ENCODE measurements around the gene STAT5A. TPM values are rescaled to one million over a fixed set of nuclear protein-coding genes. Genes with fewer than 3 reads are reported as not detected.
"Not testable (repeated sequence)": the region's sequence is repeated elsewhere in the genome, so short reads cannot be mapped to it uniquely, and the experiment has no call there.

The STAT5A gene
- 42.0 TPM for total RNA-seq
- long read RNA-seq, transcript STAT5A-211 (19 exons, 3,318 nt): major isoform, 61 of 128 reads
- long read RNA-seq, transcript STAT5A-203 (7 exons, 893 nt): minor isoform, 8 of 128 reads
- long read RNA-seq, transcript STAT5A-207 (18 exons, 3,086 nt): minor isoform, 6 of 128 reads
- long read RNA-seq, partial matches to known transcripts: 34 of 128 reads
- long read RNA-seq, other reads (novel, unspliced or antisense): 19 of 128 reads

- Histone ChIP-seq H3K4me3 (peak within 1 kb of the TSS; percentile 71), H3K27ac (peak within 1 kb of the TSS; percentile 93), H3K36me3 (peaks cover 7% of the 10 kb centered on the region), H3K27me3 (no peaks in the 10 kb centered on the region), H3K9me3 (no peaks in the 10 kb centered on the region), H3K4me1 (peaks cover 25% of the 10 kb centered on the region)
- intact Hi-C loops (cut with DNase I): no loop called here
- peak; percentile 92 for ATAC-seq
- no peak for TF ChIP-seq CTCF (IDR thresholded peaks at IDR 0.05)
- peak; percentile 95 for DNase-seq
These were observed at the start of gene STAT5A for GRCh38 chr17:42287977-42288802. TSS of gene STAT5A (plus strand) at chr17:42288498. CDS start at chr17:42289412, 914 bp downstream.

GRCh38 chr17:42239576-42239975, 48.7 kb upstream of the STAT5A start:
- intact Hi-C loops (cut with DNase I); DNase-seq; ATAC-seq; H3K9me3 ChIP-seq; H3K27ac ChIP-seq; H3K36me3 ChIP-seq; H3K4me1 ChIP-seq; H3K4me3 ChIP-seq; H3K27me3 ChIP-seq: not testable (repeated sequence)

GRCh38 chr17:42240201-42240600, 48.1 kb upstream of the STAT5A start:
- no peak for DNase-seq
- no peak for TF ChIP-seq CTCF (IDR thresholded peaks at IDR 0.05)
- no peaks in the 10 kb centered on the region for H3K36me3 ChIP-seq
- no peak overlapping the region for H3K27ac ChIP-seq
- no peak overlapping the region for H3K4me3 ChIP-seq
- ATAC-seq: no peak
- intact Hi-C loops (cut with DNase I): no loop called here
- H3K4me1 ChIP-seq: no peaks in the 10 kb centered on the region
- no peaks in the 10 kb centered on the region for H3K27me3 ChIP-seq
- H3K9me3 ChIP-seq: no peaks in the 10 kb centered on the region

- H3K4me1 ChIP-seq; H3K36me3 ChIP-seq; H3K4me3 ChIP-seq; intact Hi-C loops (cut with DNase I); H3K27me3 ChIP-seq; DNase-seq; H3K9me3 ChIP-seq; H3K27ac ChIP-seq; ATAC-seq: not testable (repeated sequence)
These were observed 47.4 kb upstream of the STAT5A start for GRCh38 chr17:42240863-42241262.

GRCh38 chr17:42241871-42242270, 46.4 kb upstream of the STAT5A start:
- Histone ChIP-seq H3K27me3 (no peaks in the 10 kb centered on the region), H3K36me3 (no peaks in the 10 kb centered on the region), H3K27ac (no peak overlapping the region), H3K9me3 (no peaks in the 10 kb centered on the region), H3K4me1 (no peaks in the 10 kb centered on the region), H3K4me3 (no peak overlapping the region)
- no peak for TF ChIP-seq CTCF (IDR thresholded peaks at IDR 0.05)
- intact Hi-C loops (cut with DNase I): no loop called here
- ATAC-seq (no peak), DNase-seq (no peak)

- ATAC-seq (no peak), DNase-seq (no peak)
- H3K9me3 ChIP-seq: no peaks in the 10 kb centered on the region
- H3K27me3 ChIP-seq: no peaks in the 10 kb centered on the region
- no peak for TF ChIP-seq CTCF (IDR thresholded peaks at IDR 0.05)
- intact Hi-C loops (cut with DNase I): no loop called here
- H3K27ac ChIP-seq: no peak overlapping the region
- no peak overlapping the region for H3K4me3 ChIP-seq
- no peaks in the 10 kb centered on the region for H3K36me3 ChIP-seq
- H3K4me1 ChIP-seq: peaks cover 9% of the 10 kb centered on the region
These were observed 44.8 kb upstream of the STAT5A start for GRCh38 chr17:42243493-42243982.

- H3K27ac ChIP-seq; intact Hi-C loops (cut with DNase I); H3K9me3 ChIP-seq; H3K27me3 ChIP-seq; DNase-seq; H3K4me3 ChIP-seq; ATAC-seq; H3K36me3 ChIP-seq: not testable (repeated sequence)
- H3K4me1 ChIP-seq: peaks cover 12% of the 10 kb centered on the region
These were observed 44.2 kb upstream of the STAT5A start for GRCh38 chr17:42244116-42244515.

GRCh38 chr17:42245183-42245582, 43.1 kb upstream of the STAT5A start:
- H3K9me3 ChIP-seq; H3K27me3 ChIP-seq; DNase-seq; H3K4me3 ChIP-seq; ATAC-seq; H3K27ac ChIP-seq; intact Hi-C loops (cut with DNase I); H3K36me3 ChIP-seq: not testable (repeated sequence)
- peaks cover 22% of the 10 kb centered on the region for H3K4me1 ChIP-seq

Data from upper lobe of right lung (tissue), 1 donor.